HEK293 (cell line): ENCODE measurements around the gene OGDHL.

ENCODE experiments used
- CTCF ChIP-seq: fragments of 450-650 bp; formaldehyde crosslinking; IDR thresholded peaks from 2 replicates; pipeline ENCODE4 v1.5.1; 2016; ENCODE audit warnings: missing biosample characterization, missing genetic modification characterization
- GLIS2 ChIP-seq: fragments of 450-650 bp; formaldehyde crosslinking; IDR thresholded peaks from 2 replicates; pipeline ENCODE4 v1.5.1; 2016; ENCODE audit warnings: missing biosample characterization, missing genetic modification characterization
- PRDM2 ChIP-seq: fragments of 450-650 bp; formaldehyde crosslinking; IDR thresholded peaks from 2 replicates; pipeline ENCODE4 v1.5.1; 2016; ENCODE audit warnings: missing biosample characterization, missing genetic modification characterization, borderline replicate concordance
- ZNF24 ChIP-seq: fragments of 450-650 bp; formaldehyde crosslinking; IDR thresholded peaks from 2 replicates; pipeline ENCODE4 v1.5.1; 2016; ENCODE audit warnings: missing biosample characterization, missing genetic modification characterization
- ZNF274 ChIP-seq, 2 experiments: fragments of 200-500 bp in 1 of 2; fragments of 450-650 bp in 1 of 2; sonication (Bioruptor generic) in 1 of 2; formaldehyde crosslinking in 1 of 2; IDR thresholded peaks; 2 replicates each; pipeline versions ENCODE4 v1.5.1 to v1.6.1; 2014 to 2016; ENCODE audit warnings: borderline replicate concordance in 1 of 2, inconsistent platforms in 1 of 2, low read length in 1 of 2, missing biosample characterization in 1 of 2, missing genetic modification characterization in 1 of 2
- ZNF433 ChIP-seq: fragments of 450-650 bp; formaldehyde crosslinking; IDR thresholded peaks from 2 replicates; pipeline ENCODE4 v1.5.1; 2016; ENCODE audit warnings: missing biosample characterization, missing genetic modification characterization, low read depth
- ZNF629 ChIP-seq: fragments of 450-650 bp; formaldehyde crosslinking; IDR thresholded peaks from 2 replicates; pipeline ENCODE4 v1.5.1; 2017; ENCODE audit warnings: missing biosample characterization, missing genetic modification characterization
- ZNF777 ChIP-seq: fragments of 450-650 bp; formaldehyde crosslinking; IDR thresholded peaks from 2 replicates; pipeline ENCODE4 v1.5.1; 2017; ENCODE audit warnings: missing biosample characterization, missing genetic modification characterization, borderline replicate concordance
- TF ChIP-seq, protein P1 (sequence below): fragments of 450-650 bp; formaldehyde crosslinking; IDR thresholded peaks from 2 replicates; pipeline ENCODE4 v1.5.1; 2017; ENCODE audit warnings: missing biosample characterization, missing genetic modification characterization
- TF ChIP-seq, protein P2 (sequence below): fragments of 450-650 bp; IDR thresholded peaks from 2 replicates; pipeline ENCODE4 v1.5.1; 2018; ENCODE audit warnings: missing biosample characterization, missing genetic modification characterization

GRCh38 chr10:49688261-49688846, 73.8 kb downstream of the OGDHL start:
- TF ChIP-seq, protein P1, sequence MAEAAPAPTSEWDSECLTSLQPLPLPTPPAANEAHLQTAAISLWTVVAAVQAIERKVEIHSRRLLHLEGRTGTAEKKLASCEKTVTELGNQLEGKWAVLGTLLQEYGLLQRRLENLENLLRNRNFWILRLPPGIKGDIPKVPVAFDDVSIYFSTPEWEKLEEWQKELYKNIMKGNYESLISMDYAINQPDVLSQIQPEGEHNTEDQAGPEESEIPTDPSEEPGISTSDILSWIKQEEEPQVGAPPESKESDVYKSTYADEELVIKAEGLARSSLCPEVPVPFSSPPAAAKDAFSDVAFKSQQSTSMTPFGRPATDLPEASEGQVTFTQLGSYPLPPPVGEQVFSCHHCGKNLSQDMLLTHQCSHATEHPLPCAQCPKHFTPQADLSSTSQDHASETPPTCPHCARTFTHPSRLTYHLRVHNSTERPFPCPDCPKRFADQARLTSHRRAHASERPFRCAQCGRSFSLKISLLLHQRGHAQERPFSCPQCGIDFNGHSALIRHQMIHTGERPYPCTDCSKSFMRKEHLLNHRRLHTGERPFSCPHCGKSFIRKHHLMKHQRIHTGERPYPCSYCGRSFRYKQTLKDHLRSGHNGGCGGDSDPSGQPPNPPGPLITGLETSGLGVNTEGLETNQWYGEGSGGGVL (tag by site-specific recombination) = no peak
- TF ChIP-seq CTCF (tag by site-specific recombination) (no peak), GLIS2 (tag by site-specific recombination) (no peak), ZNF274 (IDR thresholded peaks at IDR 0.05; ENCODE audit: low read length) (no peak), ZNF274 (tag by site-specific recombination; IDR thresholded peaks at IDR 0.05; ENCODE audit: borderline replicate concordance) (no peak), ZNF777 (tag by site-specific recombination) (no peak), ZNF433 (tag by site-specific recombination) (no peak), ZNF24 (tag by site-specific recombination) (no peak), PRDM2 (tag by site-specific recombination) (no peak), ZNF629 (tag by site-specific recombination) (no peak)
- TF ChIP-seq, protein P2, sequence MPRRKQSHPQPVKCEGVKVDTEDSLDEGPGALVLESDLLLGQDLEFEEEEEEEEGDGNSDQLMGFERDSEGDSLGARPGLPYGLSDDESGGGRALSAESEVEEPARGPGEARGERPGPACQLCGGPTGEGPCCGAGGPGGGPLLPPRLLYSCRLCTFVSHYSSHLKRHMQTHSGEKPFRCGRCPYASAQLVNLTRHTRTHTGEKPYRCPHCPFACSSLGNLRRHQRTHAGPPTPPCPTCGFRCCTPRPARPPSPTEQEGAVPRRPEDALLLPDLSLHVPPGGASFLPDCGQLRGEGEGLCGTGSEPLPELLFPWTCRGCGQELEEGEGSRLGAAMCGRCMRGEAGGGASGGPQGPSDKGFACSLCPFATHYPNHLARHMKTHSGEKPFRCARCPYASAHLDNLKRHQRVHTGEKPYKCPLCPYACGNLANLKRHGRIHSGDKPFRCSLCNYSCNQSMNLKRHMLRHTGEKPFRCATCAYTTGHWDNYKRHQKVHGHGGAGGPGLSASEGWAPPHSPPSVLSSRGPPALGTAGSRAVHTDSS (tag by site-specific recombination) = no peak
